Measurements from ENCODE around the gene HSPA1A. TPM values are rescaled to one million over a fixed set of nuclear protein-coding genes. Genes with fewer than 3 reads are reported as not detected.
"Not testable (repeated sequence)": the region's sequence is repeated elsewhere in the genome, so short reads cannot be mapped to it uniquely, and the experiment has no call there.

Gene HSPA1A
- total and polyA plus RNA-seq, 9 donors, result 57.3 to 94.7 (median 78.9) TPM

- Histone ChIP-seq H3K4me3 (ENCODE audit: low read length) (peak overlapping the region; percentile 69), H3K9me3 (replicated peaks; ENCODE audit: control insufficient read depth, low read depth, low read length) (no peaks in the 10 kb centered on the region), H3K4me1 (ENCODE audit: control insufficient read depth, insufficient read depth, low read length) (peaks cover 37% of the 10 kb centered on the region), H3K27me3 (ENCODE audit: control insufficient read depth, insufficient read depth, low read length) (no peaks in the 10 kb centered on the region), H3K27ac (ENCODE audit: low read length) (peak overlapping the region; percentile 96), H3K36me3 (ENCODE audit: control insufficient read depth, insufficient read depth, low read length) (no peaks in the 10 kb centered on the region)
- peak; percentile 91 for DNase-seq
- WGBS (ENCODE audit: insufficient coverage), result 7% methylated on average over 11 of the region's 25 CpGs
Observed at GRCh38 chr6:31822036-31822821, 6.9 kb downstream of the HSPA1A start.

GRCh38 chr6:31823592-31824196 is 8.4 kb downstream of the HSPA1A start:
- no CpG with 5 or more reads among the region's 9 CpGs for WGBS (ENCODE audit: insufficient coverage)
- peaks cover 26% of the 10 kb centered on the region for H3K4me1 ChIP-seq (ENCODE audit: control insufficient read depth, insufficient read depth, low read length)
- not testable (repeated sequence) for H3K9me3 ChIP-seq (replicated peaks; ENCODE audit: control insufficient read depth, low read depth, low read length); H3K36me3 ChIP-seq (ENCODE audit: control insufficient read depth, insufficient read depth, low read length); H3K27ac ChIP-seq (ENCODE audit: low read length); H3K27me3 ChIP-seq (ENCODE audit: control insufficient read depth, insufficient read depth, low read length); H3K4me3 ChIP-seq (ENCODE audit: low read length); DNase-seq

DNA sequence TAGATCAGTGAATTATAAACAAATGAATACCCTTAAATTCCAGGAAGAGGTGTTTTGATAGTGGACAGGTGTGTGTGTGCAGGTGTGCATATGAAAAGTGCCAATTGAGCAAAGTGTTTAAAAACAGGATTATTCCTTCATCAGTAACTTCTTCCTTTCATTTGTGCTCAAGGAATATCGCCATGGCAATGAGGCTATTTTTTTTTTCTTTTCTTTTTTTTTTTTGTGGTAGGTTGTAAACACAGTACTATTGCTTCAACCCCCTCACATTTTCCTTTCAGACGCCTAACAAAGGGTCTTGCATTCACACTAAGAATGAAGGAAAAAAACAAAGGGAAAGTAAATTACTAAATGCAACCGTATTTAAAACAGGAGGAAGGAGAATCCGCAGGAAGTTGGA is 10.2 kb downstream of the HSPA1A start:
- Histone ChIP-seq H3K36me3 (ENCODE audit: control insufficient read depth, insufficient read depth, low read length) (no peaks in the 10 kb centered on the region), H3K4me3 (ENCODE audit: low read length) (no peak overlapping the region), H3K27ac (ENCODE audit: low read length) (peak overlapping the region; percentile 98), H3K4me1 (ENCODE audit: control insufficient read depth, insufficient read depth, low read length) (peaks cover 23% of the 10 kb centered on the region), H3K27me3 (ENCODE audit: control insufficient read depth, insufficient read depth, low read length) (no peaks in the 10 kb centered on the region), H3K9me3 (replicated peaks; ENCODE audit: control insufficient read depth, low read depth, low read length) (no peaks in the 10 kb centered on the region)
- WGBS (ENCODE audit: insufficient coverage), result no CpG with 5 or more reads among the region's 4 CpGs
- DNase-seq, result no peak

- Histone ChIP-seq H3K36me3 (ENCODE audit: control insufficient read depth, insufficient read depth, low read length) (peaks cover 3% of the 10 kb centered on the region), H3K4me1 (ENCODE audit: control insufficient read depth, insufficient read depth, low read length) (peaks cover 22% of the 10 kb centered on the region), H3K27ac (ENCODE audit: low read length) (peak overlapping the region; percentile 98), H3K4me3 (ENCODE audit: low read length) (peak overlapping the region; percentile 59), H3K9me3 (replicated peaks; ENCODE audit: control insufficient read depth, low read depth, low read length) (no peaks in the 10 kb centered on the region), H3K27me3 (ENCODE audit: control insufficient read depth, insufficient read depth, low read length) (no peaks in the 10 kb centered on the region)
- WGBS (ENCODE audit: insufficient coverage), result 0% methylated on average over 5 of the region's 13 CpGs
- DNase-seq, result peak; percentile 97
Observed at GRCh38 chr6:31826793-31827285, 11.5 kb downstream of the HSPA1A start.

DNA sequence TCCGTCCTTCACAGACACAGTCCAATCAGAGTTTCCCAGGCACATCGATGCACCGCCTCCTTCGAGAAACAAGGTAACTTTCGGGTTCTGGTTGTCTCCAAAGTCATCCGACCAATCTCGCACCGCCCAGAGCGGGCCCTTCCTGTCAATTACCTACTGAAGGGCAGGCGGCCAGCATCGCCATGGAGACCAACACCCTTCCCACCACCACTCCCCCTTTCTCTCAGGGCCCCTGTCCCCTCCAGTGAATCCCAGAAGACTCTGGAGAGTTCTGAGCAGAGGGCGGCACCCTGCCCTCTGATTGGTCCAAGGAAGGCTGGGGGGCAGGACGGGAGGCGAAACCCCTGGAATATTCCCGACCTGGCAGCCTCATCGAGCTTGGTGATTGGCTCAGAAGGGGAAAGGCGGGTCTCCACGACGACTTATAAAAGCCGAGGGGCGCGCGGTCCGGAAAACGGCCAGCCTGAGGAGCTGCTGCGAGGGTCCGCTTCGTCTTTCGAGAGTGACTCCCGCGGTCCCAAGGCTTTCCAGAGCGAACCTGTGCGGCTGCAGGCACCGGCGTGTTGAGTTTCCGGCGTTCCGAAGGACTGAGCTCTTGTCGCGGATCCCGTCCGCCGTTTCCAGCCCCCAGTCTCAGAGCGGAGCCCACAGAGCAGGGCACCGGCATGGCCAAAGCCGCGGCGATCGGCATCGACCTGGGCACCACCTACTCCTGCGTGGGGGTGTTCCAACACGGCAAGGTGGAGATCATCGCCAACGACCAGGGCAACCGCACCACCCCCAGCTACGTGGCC is 12.1 kb downstream of the HSPA1A start, which contains the start of gene HSPA1B:
Gene HSPA1B, plus strand, starts transcription at position 453 of the 794 bp plus-strand sequence. Its CDS starts 213 bp downstream, at position 666.
- peak; percentile 100 for DNase-seq
- peaks cover 19% of the 10 kb centered on the region for H3K4me1 ChIP-seq (ENCODE audit: control insufficient read depth, insufficient read depth, low read length)
- peak within 1 kb of the TSS; percentile 59 for H3K4me3 ChIP-seq (ENCODE audit: low read length)

DNA sequence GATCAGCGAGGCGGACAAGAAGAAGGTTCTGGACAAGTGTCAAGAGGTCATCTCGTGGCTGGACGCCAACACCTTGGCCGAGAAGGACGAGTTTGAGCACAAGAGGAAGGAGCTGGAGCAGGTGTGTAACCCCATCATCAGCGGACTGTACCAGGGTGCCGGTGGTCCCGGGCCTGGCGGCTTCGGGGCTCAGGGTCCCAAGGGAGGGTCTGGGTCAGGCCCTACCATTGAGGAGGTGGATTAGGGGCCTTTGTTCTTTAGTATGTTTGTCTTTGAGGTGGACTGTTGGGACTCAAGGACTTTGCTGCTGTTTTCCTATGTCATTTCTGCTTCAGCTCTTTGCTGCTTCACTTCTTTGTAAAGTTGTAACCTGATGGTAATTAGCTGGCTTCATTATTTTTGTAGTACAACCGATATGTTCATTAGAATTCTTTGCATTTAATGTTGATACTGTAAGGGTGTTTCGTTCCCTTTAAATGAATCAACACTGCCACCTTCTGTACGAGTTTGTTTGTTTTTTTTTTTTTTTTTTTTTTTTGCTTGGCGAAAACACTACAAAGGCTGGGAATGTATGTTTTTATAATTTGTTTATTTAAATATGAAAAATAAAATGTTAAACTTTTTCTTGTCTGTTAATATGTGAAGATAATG is 14.4 kb downstream of the HSPA1A start:
- Histone ChIP-seq H3K27ac (ENCODE audit: low read length) (peak overlapping the region; percentile 78), H3K36me3 (ENCODE audit: control insufficient read depth, insufficient read depth, low read length) (peaks cover 3% of the 10 kb centered on the region), H3K4me1 (ENCODE audit: control insufficient read depth, insufficient read depth, low read length) (peaks cover 22% of the 10 kb centered on the region), H3K4me3 (ENCODE audit: low read length) (peak overlapping the region; percentile 45), H3K27me3 (ENCODE audit: control insufficient read depth, insufficient read depth, low read length) (no peaks in the 10 kb centered on the region), H3K9me3 (replicated peaks; ENCODE audit: control insufficient read depth, low read depth, low read length) (no peaks in the 10 kb centered on the region)
- 0% methylated on average over 3 of the region's 15 CpGs for WGBS (ENCODE audit: insufficient coverage)
- peak; percentile 78 for DNase-seq

More for the DNA sequence above, 12.1 kb downstream of the HSPA1A start, which contains the start of gene HSPA1B:
- H3K9me3 ChIP-seq (replicated peaks; ENCODE audit: control insufficient read depth, low read depth, low read length), result no peaks in the 10 kb centered on the region
- WGBS (ENCODE audit: insufficient coverage), result under 1% methylated on average over 40 of the region's 56 CpGs
- peaks cover 3% of the 10 kb centered on the region for H3K36me3 ChIP-seq (ENCODE audit: control insufficient read depth, insufficient read depth, low read length)
- peak within 1 kb of the TSS; percentile 98 for H3K27ac ChIP-seq (ENCODE audit: low read length)
- no peaks in the 10 kb centered on the region for H3K27me3 ChIP-seq (ENCODE audit: control insufficient read depth, insufficient read depth, low read length)

GRCh38 chr6:31830886-31831335 is 15.6 kb downstream of the HSPA1A start:
- DNase-seq, result no peak
- Histone ChIP-seq H3K9me3 (replicated peaks; ENCODE audit: control insufficient read depth, low read depth, low read length) (no peaks in the 10 kb centered on the region), H3K4me3 (ENCODE audit: low read length) (peak overlapping the region; percentile 45), H3K27me3 (ENCODE audit: control insufficient read depth, insufficient read depth, low read length) (no peaks in the 10 kb centered on the region), H3K36me3 (ENCODE audit: control insufficient read depth, insufficient read depth, low read length) (peaks cover 4% of the 10 kb centered on the region), H3K4me1 (ENCODE audit: control insufficient read depth, insufficient read depth, low read length) (peaks cover 28% of the 10 kb centered on the region), H3K27ac (ENCODE audit: low read length) (peak overlapping the region; percentile 78)
- 83% methylated on average over 3 of the region's 6 CpGs for WGBS (ENCODE audit: insufficient coverage)

DNA sequence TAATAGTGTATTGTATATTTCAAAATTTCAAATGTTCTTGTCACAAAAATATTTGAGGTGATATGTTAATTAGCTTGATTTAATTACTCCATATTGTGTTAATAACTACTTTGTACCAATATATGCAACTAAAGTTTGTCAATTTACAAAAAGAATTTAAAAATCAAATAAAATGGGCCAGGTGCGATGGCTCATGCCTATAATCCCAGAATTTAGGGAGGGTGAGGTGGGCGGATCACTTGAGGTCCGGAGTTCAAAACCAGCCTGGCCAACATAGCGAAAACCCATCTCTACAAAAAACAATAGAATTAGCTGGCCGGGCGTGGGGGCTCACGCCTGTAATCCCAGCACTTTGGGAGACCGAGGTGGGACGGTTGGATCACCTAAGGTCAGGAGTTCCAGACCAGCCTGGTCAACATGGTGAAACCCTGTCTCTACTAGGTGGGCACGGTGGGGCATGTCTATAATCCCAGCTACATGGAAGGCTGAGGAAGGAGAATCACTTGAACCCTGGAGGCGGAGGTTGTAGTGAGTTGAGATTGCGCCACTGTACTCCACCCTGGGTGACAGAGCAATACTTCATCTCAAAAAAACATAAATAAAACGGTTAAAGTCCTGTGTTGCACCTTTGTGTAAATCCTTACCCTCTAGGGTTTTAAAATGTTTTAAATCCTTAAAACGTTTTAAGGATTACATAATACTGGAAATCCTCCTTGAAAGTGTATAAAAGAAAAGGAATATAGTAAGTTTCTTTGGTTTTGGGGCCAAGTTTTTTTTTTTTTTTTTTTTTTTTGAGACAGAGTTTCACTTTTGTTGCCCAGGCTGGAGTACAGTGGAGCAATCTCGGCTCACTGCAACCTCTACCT is 16.2 kb downstream of the HSPA1A start:
- Histone ChIP-seq H3K27me3 (ENCODE audit: control insufficient read depth, insufficient read depth, low read length) (no peaks in the 10 kb centered on the region), H3K9me3 (replicated peaks; ENCODE audit: control insufficient read depth, low read depth, low read length) (no peaks in the 10 kb centered on the region), H3K4me1 (ENCODE audit: control insufficient read depth, insufficient read depth, low read length) (peaks cover 31% of the 10 kb centered on the region), H3K4me3 (ENCODE audit: low read length) (no peak overlapping the region), H3K27ac (ENCODE audit: low read length) (no peak overlapping the region), H3K36me3 (ENCODE audit: control insufficient read depth, insufficient read depth, low read length) (peaks cover 10% of the 10 kb centered on the region)
- WGBS (ENCODE audit: insufficient coverage), result 89% methylated on average over 3 of the region's 15 CpGs
- DNase-seq, result no peak

All from muscle of leg (tissue), 11 donors.